GM19468 (cell line): Measurements from ENCODE around the gene RHBDF1.
"Not testable (repeated sequence)": the region's sequence is repeated elsewhere in the genome, so short reads cannot be mapped to it uniquely, and the experiment has no call there.

Experiments used
- ATAC-seq: cut with Tn5 transposase; IDR thresholded peaks from one replicate; pipeline ENCODE4 v1.9.1; 2021; ENCODE audit warnings: mild to moderate bottlenecking, moderate library complexity, moderate number of reproducible peaks; ENCODE audit not compliant: unreplicated experiment; ENCODE audit errors: extremely low read depth

RHBDF1 gene

DNA sequence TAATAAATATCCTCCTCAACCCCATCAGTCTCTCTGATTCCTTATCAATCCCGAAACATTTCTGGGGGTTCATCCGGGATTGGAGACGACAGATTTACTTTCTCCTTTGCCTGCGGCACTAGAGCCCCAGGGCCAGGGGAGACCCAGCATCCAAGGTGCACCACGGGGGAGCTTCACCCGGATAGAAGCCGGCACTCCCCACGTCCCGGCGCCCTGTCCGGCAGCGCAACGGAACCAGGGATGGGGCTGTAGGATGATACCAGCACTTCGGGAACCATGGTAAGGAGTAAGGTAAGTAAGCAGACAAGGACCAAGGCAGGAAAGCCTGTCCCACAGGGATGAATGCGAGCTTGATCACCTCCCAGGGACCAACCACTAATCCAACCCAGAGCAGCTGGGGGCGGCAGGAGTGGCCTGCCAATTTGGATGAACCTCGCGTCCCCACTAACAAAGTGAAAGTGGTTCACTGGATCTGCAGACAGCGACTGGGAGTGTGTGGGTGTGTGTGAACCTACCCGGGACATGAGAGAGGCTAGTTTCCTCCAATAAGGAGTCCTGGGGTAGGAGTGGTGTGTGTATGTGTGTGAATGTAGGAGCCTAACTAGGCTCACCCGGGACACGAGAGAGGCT lies 30.9 kb downstream of the RHBDF1 start:
- no peak for ATAC-seq

- no peak for ATAC-seq
Measured at GRCh38 chr16:38941-39892, 33.2 kb downstream of the RHBDF1 start.

GRCh38 chr16:38206-38605 lies 34.2 kb downstream of the RHBDF1 start:
- not testable (repeated sequence) for ATAC-seq

GRCh38 chr16:37511-37910 lies 34.9 kb downstream of the RHBDF1 start:
- no peak for ATAC-seq

GRCh38 chr16:36336-36984 lies 36.0 kb downstream of the RHBDF1 start:
- no peak for ATAC-seq

DNA sequence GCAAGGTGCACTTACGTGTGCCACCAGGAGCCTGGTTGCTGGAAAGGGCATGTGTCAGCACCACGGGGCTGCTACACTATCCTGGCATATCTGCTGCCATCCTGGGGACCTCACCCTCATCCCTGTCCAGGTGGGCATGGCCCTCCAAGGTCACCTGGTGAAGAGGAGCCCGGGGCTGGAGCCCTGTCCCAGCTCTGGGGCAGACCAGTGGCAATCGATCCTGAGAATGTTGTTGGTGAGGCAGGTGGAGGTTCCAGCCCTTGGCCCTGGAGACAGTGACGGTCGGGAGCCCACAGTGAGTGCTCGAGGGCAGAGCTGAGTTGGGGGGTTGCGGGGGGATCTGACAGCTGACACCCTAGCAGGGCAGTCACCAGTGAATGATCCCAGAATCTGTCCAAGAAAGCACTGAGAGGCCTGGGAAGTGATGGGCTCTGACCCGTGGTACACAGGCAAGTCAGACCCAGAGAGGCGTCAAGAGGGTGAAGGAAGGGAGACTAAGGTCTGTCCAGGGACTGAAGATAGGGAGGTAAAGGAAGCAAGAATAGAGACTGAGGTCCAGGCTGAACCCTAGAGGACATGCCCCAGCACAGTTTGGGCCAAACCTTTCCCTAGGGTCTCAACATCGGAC lies 36.6 kb downstream of the RHBDF1 start:
- no peak for ATAC-seq

GRCh38 chr16:35011-35677 lies 37.3 kb downstream of the RHBDF1 start:
- ATAC-seq = no peak

DNA sequence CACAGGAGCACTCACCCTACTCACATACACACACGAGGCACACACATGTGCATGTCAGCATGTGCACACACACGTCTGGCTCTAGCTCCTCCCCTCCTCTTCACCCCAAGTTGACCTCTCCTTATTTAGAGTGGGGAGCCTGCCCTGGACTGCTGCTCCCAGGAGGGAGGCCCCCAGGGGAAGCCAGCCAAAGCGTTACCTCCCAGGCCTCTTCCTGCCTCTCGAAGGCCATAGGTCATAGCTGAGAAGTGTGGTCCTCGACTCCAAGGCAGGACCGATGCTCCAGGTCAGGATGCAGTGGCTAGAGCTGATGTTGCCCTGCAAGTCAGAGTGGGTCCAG lies 37.8 kb downstream of the RHBDF1 start:
- no peak for ATAC-seq

DNA sequence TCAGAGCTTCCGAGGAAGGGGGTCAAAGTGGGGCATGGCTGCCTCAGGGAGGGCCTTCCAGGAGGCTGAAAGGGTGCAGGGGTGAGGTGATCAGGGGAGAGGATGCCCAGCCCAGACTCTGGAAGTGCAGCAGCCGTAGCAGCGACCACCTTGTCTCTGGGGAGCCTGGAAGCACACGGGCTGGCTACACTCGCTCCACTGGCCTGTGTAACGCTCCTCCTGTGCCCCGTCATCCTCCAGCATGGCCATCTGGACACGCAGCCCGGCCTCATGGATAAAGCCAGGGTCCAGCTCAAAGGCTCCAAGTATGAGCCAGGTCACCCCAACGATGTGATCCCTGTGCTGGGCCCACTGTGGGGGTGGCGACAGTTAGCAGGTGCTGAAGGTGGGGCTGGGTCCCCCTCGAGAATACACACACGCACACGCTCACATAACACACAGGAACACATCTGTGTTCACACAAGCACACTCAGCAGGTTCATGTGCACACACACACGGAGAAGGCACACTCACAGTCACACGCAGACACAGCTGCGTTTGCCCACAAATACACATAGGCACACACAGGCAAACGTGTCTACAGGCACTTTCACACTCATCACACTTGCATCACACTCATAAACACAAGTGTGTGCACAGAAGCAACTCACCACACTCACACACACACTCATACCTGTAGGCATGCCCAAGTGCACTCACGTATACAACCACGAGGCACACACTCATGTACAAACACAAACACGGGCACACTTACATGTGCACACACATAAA lies 38.4 kb downstream of the RHBDF1 start:
- ATAC-seq = no peak

DNA sequence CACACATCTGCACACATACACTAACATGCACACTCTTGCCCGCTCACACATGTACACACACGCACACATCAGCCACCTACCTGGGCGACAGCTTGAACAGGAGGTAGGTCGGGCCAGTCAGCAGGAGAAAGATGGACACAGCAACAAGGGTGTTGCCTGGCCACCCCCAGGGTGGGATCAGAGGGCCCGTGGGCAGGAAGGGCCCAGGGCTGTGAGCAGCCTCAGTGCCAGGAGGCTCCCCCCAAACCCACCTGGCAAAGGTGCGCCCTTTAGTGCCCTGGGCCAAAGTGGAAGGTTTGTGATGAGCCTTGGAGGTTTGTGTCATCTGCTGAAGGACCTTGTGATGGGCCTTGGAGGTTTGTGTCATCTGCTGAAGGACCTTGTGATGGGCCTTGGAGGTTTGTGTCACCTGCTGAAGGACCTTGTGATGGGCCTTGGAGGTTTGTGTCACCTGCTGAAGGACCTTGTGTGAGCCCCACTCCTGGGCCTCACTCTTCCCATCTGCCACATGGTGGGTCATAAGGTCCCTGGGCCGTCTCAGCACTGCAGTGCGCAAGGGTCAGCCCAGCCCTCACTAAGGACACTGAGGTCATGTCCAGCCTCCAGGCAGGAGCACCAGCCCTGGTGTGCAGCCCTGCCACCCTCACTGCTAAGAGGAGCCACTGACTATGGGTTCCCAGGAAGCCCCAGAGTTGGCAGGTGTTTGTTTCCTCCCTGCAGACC lies 39.1 kb downstream of the RHBDF1 start:
- not testable (repeated sequence) for ATAC-seq

DNA sequence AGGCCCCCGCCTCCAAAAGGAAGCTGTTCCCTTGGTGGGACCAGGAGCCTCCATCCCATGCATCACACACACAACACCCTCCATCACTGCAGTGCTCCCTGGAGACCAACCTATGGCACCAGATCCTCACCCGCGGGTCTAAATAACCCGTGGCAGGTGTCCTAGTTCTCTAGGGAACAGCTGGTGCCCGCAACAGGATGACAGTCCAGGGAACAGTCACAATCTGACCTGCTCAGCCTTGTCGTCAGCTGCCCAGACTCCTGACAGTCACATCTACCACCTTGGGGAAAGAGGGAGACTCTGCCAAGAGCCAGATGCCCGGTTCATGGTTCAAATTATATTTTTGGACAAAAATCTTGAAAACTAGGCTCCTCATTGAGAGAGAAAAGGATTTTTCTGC lies 41.8 kb downstream of the RHBDF1 start:
- not testable (repeated sequence) for ATAC-seq

- ATAC-seq = not testable (repeated sequence)
Measured at GRCh38 chr16:25926-26348, 46.5 kb downstream of the RHBDF1 start.

- not testable (repeated sequence) for ATAC-seq
Measured at GRCh38 chr16:24151-24550, 48.3 kb downstream of the RHBDF1 start.

GRCh38 chr16:20886-21285 lies 51.5 kb downstream of the RHBDF1 start:
- ATAC-seq = not testable (repeated sequence)

DNA sequence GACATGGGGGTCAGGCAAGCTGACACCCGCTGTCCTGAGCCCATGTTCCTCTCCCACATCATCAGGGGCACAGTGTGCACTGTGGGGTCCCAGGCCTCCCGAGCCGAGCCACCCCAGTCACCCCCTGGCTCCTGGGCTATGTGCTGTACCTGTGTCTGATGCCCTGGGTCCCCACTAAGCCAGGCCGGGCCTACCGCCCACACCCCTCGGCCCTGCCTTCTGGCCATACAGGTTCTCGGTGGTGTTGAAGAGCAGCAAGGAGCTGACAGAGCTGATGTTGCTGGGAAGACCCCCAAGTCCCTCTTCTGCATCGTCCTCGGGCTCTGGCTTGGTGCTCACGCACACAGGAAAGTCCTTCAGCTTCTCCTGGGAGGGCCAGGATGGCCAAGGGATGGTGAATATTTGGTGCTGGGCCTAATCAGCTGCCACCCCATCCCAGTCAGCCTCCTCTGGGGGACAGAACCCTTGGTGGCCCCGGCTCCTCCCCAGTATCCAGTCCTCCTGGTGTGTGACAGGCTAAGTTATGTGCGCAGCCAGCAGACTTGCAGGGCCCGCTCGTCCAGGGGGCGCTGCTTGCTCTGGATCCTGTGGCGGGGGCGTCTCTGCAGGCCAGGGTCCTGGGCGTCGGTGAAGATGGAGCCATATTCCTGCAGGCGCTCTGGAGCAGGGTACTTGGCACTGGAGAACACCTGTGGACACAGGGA lies 55.2 kb downstream of the RHBDF1 start:
- ATAC-seq = not testable (repeated sequence)

GRCh38 chr16:10772-11171 lies 61.7 kb downstream of the RHBDF1 start:
- not testable (repeated sequence) for ATAC-seq

DNA sequence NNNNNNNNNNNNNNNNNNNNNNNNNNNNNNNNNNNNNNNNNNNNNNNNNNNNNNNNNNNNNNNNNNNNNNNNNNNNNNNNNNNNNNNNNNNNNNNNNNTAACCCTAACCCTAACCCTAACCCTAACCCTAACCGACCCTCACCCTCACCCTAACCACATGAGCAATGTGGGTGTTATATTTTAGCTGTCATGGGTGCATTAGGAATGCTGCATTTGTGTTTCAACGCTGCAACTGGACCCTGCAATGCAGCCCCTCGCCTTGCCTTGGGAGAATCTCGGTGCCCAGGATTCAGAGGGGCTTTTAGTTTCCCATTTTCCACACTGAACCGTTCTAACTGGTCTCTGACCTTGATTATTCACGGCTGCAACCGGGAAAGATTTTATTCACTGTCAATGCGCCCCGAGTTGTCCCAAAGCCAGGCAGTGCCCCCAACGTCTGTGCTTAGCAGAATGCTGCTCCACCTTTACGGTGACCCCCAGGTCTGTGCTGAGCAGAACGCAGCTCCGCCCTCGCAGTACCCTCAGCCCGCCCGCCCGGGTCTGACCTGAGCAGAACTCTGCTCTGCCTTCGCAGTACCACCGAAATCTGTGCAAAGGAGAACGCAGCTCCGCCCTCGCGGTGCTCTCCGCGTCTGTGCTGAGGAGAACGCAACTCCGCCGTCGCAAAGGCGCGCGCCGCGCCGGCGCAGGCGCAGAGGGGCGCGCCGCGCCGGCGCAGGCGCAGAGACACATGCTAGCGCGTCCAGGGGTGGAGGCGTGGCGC lies 62.3 kb downstream of the RHBDF1 start:
- no peak for ATAC-seq
